HG03521 (cell line): ENCODE results near the gene ANK3.

ENCODE experiments used
- ATAC-seq: cut with Tn5 transposase; IDR thresholded peaks from one replicate; pipeline ENCODE4 v1.9.1; 2021; ENCODE audit warnings: mild to moderate bottlenecking, moderate library complexity; ENCODE audit not compliant: unreplicated experiment

Gene ANK3

GRCh38 chr10:60348982-60349381 is 40.7 kb downstream of the ANK3 start:
- ATAC-seq = no peak

- ATAC-seq = no peak
These were observed 42.4 kb downstream of the ANK3 start for GRCh38 chr10:60347270-60347669.

GRCh38 chr10:60346661-60347060 is 43.0 kb downstream of the ANK3 start:
- ATAC-seq = no peak

- ATAC-seq = no peak
These were observed 46.4 kb downstream of the ANK3 start for GRCh38 chr10:60343254-60343653.

GRCh38 chr10:60341969-60342368 is 47.7 kb downstream of the ANK3 start:
- ATAC-seq = no peak

- ATAC-seq = no peak
These were observed 48.7 kb downstream of the ANK3 start for GRCh38 chr10:60340973-60341372.

GRCh38 chr10:60339757-60340156 is 49.9 kb downstream of the ANK3 start:
- ATAC-seq = no peak

- no peak for ATAC-seq
These were observed 50.9 kb downstream of the ANK3 start for GRCh38 chr10:60338786-60339185.

- ATAC-seq = no peak
These were observed 51.6 kb downstream of the ANK3 start for GRCh38 chr10:60338002-60338564.

GRCh38 chr10:60336901-60337630 is 52.6 kb downstream of the ANK3 start:
- ATAC-seq = no peak

- ATAC-seq = no peak
These were observed 54.0 kb downstream of the ANK3 start for GRCh38 chr10:60335708-60336107.

GRCh38 chr10:60334991-60335390 is 54.7 kb downstream of the ANK3 start:
- no peak for ATAC-seq

- no peak for ATAC-seq
These were observed 57.3 kb downstream of the ANK3 start for GRCh38 chr10:60332371-60332770.

- no peak for ATAC-seq
These were observed 57.8 kb downstream of the ANK3 start for GRCh38 chr10:60331886-60332285.

- no peak for ATAC-seq
These were observed 66.5 kb downstream of the ANK3 start for GRCh38 chr10:60323162-60323561.

- ATAC-seq = no peak
These were observed 69.0 kb downstream of the ANK3 start for GRCh38 chr10:60320666-60321065.

GRCh38 chr10:60316029-60316428 is 73.6 kb downstream of the ANK3 start:
- no peak for ATAC-seq

GRCh38 chr10:60315311-60315710 is 74.4 kb downstream of the ANK3 start:
- ATAC-seq = no peak

GRCh38 chr10:60314069-60314940 is 75.4 kb downstream of the ANK3 start:
- no peak for ATAC-seq

- ATAC-seq = no peak
These were observed 76.1 kb downstream of the ANK3 start for GRCh38 chr10:60313589-60313952.

- no peak for ATAC-seq
These were observed 76.7 kb downstream of the ANK3 start for GRCh38 chr10:60312818-60313588.
